ENCODE measurements around the gene PRKCE. TPM values are rescaled to one million over a fixed set of nuclear protein-coding genes. Genes with fewer than 3 reads are reported as not detected.

Gene PRKCE
- total and polyA plus RNA-seq, 2 donors (not counting 1 experiment from before 2014, with no cell fraction given), result 23.6 to 271 TPM

DNA sequence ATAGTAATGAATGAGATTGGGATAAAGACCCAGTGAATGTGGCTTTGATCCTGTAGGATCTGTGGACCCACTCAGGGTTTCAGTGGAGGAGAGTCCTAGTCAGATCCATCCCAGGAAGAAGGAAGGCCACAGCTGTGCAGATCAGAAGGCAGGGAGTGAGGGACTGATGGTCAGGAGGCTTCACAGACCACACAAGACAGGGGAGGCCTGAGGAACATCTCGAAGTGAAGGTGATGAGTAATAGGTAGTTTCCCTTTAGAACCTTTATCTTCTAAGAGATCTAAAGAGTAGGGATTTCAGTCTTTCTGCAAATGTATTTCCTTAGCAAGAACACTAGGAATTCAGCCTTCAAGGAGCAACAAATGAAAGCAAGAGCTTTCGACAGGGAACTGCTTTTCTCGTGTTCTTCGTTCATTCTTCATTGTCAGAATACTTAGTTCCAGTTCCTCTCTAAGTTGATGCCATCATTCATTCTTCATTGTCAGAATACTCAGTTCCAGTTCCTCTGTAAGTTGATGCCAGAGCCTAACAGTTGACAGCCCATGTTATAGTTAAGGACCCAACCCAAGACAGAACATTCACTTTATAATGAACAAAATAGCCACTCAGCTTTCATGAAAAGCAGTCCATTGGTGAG is 495.5 kb downstream of the PRKCE start:
- ATAC-seq (ENCODE audit: low read depth), result no peak
- no peak overlapping the region for H3K4me3 ChIP-seq (ENCODE audit: control extremely low read depth in 1 of 5, extremely low read depth in 1 of 5, insufficient read depth in 1 of 5, low read depth in 2 of 5, low read length in 4 of 5)
- no peak overlapping the region for H3K27ac Mint-ChIP-seq
- POLR2A ChIA-PET, result no interaction called here
- no peak overlapping the region for H3K27ac ChIP-seq (ENCODE audit: low read length in 2 of 2)
- H3K9me3 Mint-ChIP-seq (ENCODE audit: insufficient read depth), result no peaks in the 10 kb centered on the region
- no peak for DNase-seq
- no peaks in the 10 kb centered on the region for H3K27me3 Mint-ChIP-seq
- peaks cover 3 to 64% of the 10 kb centered on the region in 2 experiments for H3K36me3 ChIP-seq (replicated peaks in 1 of 2; ENCODE audit: control extremely low read depth in 1 of 2, control insufficient read depth in 1 of 2, extremely low read depth in 1 of 2, insufficient read depth in 2 of 2, low read length in 1 of 2)
- H3K9me3 ChIP-seq (ENCODE audit: control extremely low read depth in 1 of 3, control insufficient read depth in 2 of 3, insufficient read depth in 1 of 3, low read length in 2 of 3), result no peaks in the 10 kb centered on the region
- H2AFZ ChIP-seq (ENCODE audit: insufficient read depth, low read depth, low read length, poor library complexity, severe bottlenecking), result no peak overlapping the region
- no peaks in the 10 kb centered on the region for H3K4me1 ChIP-seq (ENCODE audit: control insufficient read depth in 2 of 2, insufficient read depth in 2 of 2, low read length in 2 of 2)
- no peaks in the 10 kb centered on the region for H4K20me1 ChIP-seq (ENCODE audit: control insufficient read depth, insufficient read depth, low read length, poor library complexity, severe bottlenecking)
- no peak overlapping the region for H3K9ac ChIP-seq (ENCODE audit: low read length)
- CTCF ChIA-PET, result no interaction called here
- TF ChIP-seq, protein P1, sequence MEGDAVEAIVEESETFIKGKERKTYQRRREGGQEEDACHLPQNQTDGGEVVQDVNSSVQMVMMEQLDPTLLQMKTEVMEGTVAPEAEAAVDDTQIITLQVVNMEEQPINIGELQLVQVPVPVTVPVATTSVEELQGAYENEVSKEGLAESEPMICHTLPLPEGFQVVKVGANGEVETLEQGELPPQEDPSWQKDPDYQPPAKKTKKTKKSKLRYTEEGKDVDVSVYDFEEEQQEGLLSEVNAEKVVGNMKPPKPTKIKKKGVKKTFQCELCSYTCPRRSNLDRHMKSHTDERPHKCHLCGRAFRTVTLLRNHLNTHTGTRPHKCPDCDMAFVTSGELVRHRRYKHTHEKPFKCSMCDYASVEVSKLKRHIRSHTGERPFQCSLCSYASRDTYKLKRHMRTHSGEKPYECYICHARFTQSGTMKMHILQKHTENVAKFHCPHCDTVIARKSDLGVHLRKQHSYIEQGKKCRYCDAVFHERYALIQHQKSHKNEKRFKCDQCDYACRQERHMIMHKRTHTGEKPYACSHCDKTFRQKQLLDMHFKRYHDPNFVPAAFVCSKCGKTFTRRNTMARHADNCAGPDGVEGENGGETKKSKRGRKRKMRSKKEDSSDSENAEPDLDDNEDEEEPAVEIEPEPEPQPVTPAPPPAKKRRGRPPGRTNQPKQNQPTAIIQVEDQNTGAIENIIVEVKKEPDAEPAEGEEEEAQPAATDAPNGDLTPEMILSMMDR (IDR thresholded peaks at IDR 0.05), result no peak
- no peak for TF ChIP-seq EZH2 (IDR thresholded peaks at IDR 0.05; ENCODE audit: borderline replicate concordance, insufficient read depth, low read depth, low read length, poor library complexity, severe bottlenecking)
- intact Hi-C loops (cut with micrococcal nuclease), result no loop called here
- H3K79me2 ChIP-seq (ENCODE audit: control insufficient read depth, insufficient read depth, low read length), result no peaks in the 10 kb centered on the region
- H3K4me2 ChIP-seq (replicated peaks; ENCODE audit: low read depth, low read length, poor library complexity, severe bottlenecking), result no peak overlapping the region
- 91% methylated on average over 3 of the region's 4 CpGs for WGBS (ENCODE audit: insufficient coverage)
- H3K4me3 Mint-ChIP-seq, result no peak overlapping the region
- no peaks in the 10 kb centered on the region for H3K4me1 Mint-ChIP-seq
- no peaks in the 10 kb centered on the region for H3K27me3 ChIP-seq (replicated peaks in 1 of 4; ENCODE audit: control extremely low read depth in 1 of 4, control insufficient read depth in 3 of 4, insufficient read depth in 4 of 4, low read length in 3 of 4)

DNA sequence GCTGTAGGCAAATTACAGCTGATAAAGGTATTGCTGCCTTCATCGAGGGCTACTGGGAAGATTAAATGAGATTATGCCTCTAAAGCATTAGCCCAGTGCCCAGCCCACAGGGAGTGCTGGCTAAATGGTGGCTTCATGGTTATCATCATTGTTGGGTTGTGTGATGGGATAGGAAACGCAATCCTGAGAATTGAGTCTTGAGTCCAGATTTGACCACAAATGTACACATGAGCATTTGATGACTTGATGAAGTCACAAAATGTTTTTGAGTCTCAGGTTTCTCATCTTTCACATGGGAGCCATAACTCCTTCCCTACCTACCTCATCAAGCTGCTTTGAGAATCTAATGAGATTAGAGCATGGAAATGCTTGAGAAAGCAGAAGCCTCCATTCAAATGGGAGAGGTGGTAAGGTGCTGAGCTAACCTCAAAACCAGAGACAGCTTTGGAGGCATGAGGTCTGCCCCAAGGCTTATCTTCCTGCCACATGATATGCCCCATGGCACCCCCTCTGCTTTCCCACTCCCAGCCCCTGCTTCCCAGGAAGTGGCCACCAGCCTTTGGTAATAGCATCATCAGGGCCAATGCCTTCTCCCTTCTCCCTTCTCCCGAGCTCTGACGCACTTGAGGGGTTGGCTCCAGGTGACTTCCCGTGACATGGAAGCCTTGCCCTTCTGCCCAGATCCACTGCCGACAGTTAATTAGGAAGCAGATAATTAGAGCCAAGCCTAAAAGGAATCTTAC is 496.3 kb downstream of the PRKCE start:
- H3K4me3 Mint-ChIP-seq, result no peak overlapping the region
- Histone ChIP-seq H3K9me3 (ENCODE audit: control extremely low read depth in 1 of 3, control insufficient read depth in 2 of 3, insufficient read depth in 1 of 3, low read length in 2 of 3) (no peaks in the 10 kb centered on the region), H3K4me1 (ENCODE audit: control insufficient read depth in 2 of 2, insufficient read depth in 2 of 2, low read length in 2 of 2) (no peaks in the 10 kb centered on the region), H3K27me3 (replicated peaks in 1 of 4; ENCODE audit: control extremely low read depth in 1 of 4, control insufficient read depth in 3 of 4, insufficient read depth in 4 of 4, low read length in 3 of 4) (no peaks in the 10 kb centered on the region), H3K36me3 (replicated peaks in 1 of 2; ENCODE audit: control extremely low read depth in 1 of 2, control insufficient read depth in 1 of 2, extremely low read depth in 1 of 2, insufficient read depth in 2 of 2, low read length in 1 of 2) (peaks cover 3 to 64% of the 10 kb centered on the region in 2 experiments), H3K4me2 (replicated peaks; ENCODE audit: low read depth, low read length, poor library complexity, severe bottlenecking) (no peak overlapping the region), H2AFZ (ENCODE audit: insufficient read depth, low read depth, low read length, poor library complexity, severe bottlenecking) (no peak overlapping the region), H3K79me2 (ENCODE audit: control insufficient read depth, insufficient read depth, low read length) (no peaks in the 10 kb centered on the region), H3K4me3 (ENCODE audit: control extremely low read depth in 1 of 5, extremely low read depth in 1 of 5, insufficient read depth in 1 of 5, low read depth in 2 of 5, low read length in 4 of 5) (no peak overlapping the region), H4K20me1 (ENCODE audit: control insufficient read depth, insufficient read depth, low read length, poor library complexity, severe bottlenecking) (no peaks in the 10 kb centered on the region), H3K9ac (ENCODE audit: low read length) (no peak overlapping the region), H3K27ac (ENCODE audit: low read length in 2 of 2) (no peak overlapping the region)
- no peaks in the 10 kb centered on the region for H3K27me3 Mint-ChIP-seq
- no peak for DNase-seq
- no peaks in the 10 kb centered on the region for H3K9me3 Mint-ChIP-seq (ENCODE audit: insufficient read depth)
- TF ChIP-seq EZH2 (IDR thresholded peaks at IDR 0.05; ENCODE audit: borderline replicate concordance, insufficient read depth, low read depth, low read length, poor library complexity, severe bottlenecking), result no peak
- TF ChIP-seq, protein P1 (IDR thresholded peaks at IDR 0.05), result no peak
- H3K27ac Mint-ChIP-seq, result no peak overlapping the region
- ChIA-PET CTCF (no interaction called here), POLR2A (no interaction called here)
- no peaks in the 10 kb centered on the region for H3K4me1 Mint-ChIP-seq
- intact Hi-C loops (cut with micrococcal nuclease), result no loop called here
- no peak for ATAC-seq (ENCODE audit: low read depth)
- 97% methylated on average over 6 of the region's 6 CpGs for WGBS (ENCODE audit: insufficient coverage)
